Medulla oblongata (tissue), 1 donor: Measurements from ENCODE around the gene PLXNA4.

Source experiments
- DNase-seq: peaks from one replicate; pipeline ENCODE4 v3.0.0-alpha.2; 2015; ENCODE audit errors: extremely low spot score

Gene PLXNA4

GRCh38 chr7:132207782-132208181 lies 368.5 kb downstream of the PLXNA4 start:
- no peak for DNase-seq

- no peak for DNase-seq
Observed at GRCh38 chr7:132207211-132207610, 369.1 kb downstream of the PLXNA4 start.

- DNase-seq, result no peak
Observed at GRCh38 chr7:132206594-132206993, 369.7 kb downstream of the PLXNA4 start.

- no peak for DNase-seq
Observed at GRCh38 chr7:132205509-132205908, 370.8 kb downstream of the PLXNA4 start.

GRCh38 chr7:132203021-132203420 lies 373.2 kb downstream of the PLXNA4 start:
- DNase-seq, result no peak

GRCh38 chr7:132202541-132202940 lies 373.7 kb downstream of the PLXNA4 start:
- no peak for DNase-seq

- DNase-seq, result no peak
Observed at GRCh38 chr7:132200141-132200540, 376.1 kb downstream of the PLXNA4 start.

- DNase-seq, result no peak
Observed at GRCh38 chr7:132199626-132200025, 376.6 kb downstream of the PLXNA4 start.

- DNase-seq, result no peak
Observed at GRCh38 chr7:132197772-132198171, 378.5 kb downstream of the PLXNA4 start.

GRCh38 chr7:132193898-132194297 lies 382.4 kb downstream of the PLXNA4 start:
- no peak for DNase-seq

- DNase-seq, result no peak
Observed at GRCh38 chr7:132192809-132193208, 383.5 kb downstream of the PLXNA4 start.

GRCh38 chr7:132191418-132191817 lies 384.9 kb downstream of the PLXNA4 start:
- DNase-seq, result no peak

GRCh38 chr7:132190683-132191082 lies 385.6 kb downstream of the PLXNA4 start:
- no peak for DNase-seq

GRCh38 chr7:132189881-132190280 lies 386.4 kb downstream of the PLXNA4 start:
- DNase-seq, result no peak

GRCh38 chr7:132187869-132188789 lies 388.1 kb downstream of the PLXNA4 start:
- DNase-seq, result no peak

- DNase-seq, result no peak
Observed at GRCh38 chr7:132187391-132187790, 388.9 kb downstream of the PLXNA4 start.

- DNase-seq, result no peak
Observed at GRCh38 chr7:132185150-132185549, 391.1 kb downstream of the PLXNA4 start.

- DNase-seq, result no peak
Observed at GRCh38 chr7:132183781-132184380, 392.4 kb downstream of the PLXNA4 start.

- DNase-seq, result no peak
Observed at GRCh38 chr7:132182992-132183391, 393.3 kb downstream of the PLXNA4 start.

- no peak for DNase-seq
Observed at GRCh38 chr7:132181946-132182685, 394.2 kb downstream of the PLXNA4 start.

- DNase-seq, result no peak
Observed at GRCh38 chr7:132181371-132181770, 394.9 kb downstream of the PLXNA4 start.

GRCh38 chr7:132180481-132180880 lies 395.8 kb downstream of the PLXNA4 start:
- DNase-seq, result no peak
